Stimulated activated memory B cell treated with anti-CD40 and anti-IgM and Interleukin-4, amounts not matched to agents 10 μg/mL and 1 μg/mL and 100 μg/mL, for 72 hours (primary cell): ENCODE results near the gene FAAH.

Experiments
- ATAC-seq: fragments of 150-1000 bp; cut with Tn5 transposase; 2 replicates; pipeline ENCODE4 v1.10.0; 2021
- H3K27ac Mint-ChIP-seq: one replicate; pipeline ENCODE4 v1.8.0; 2022; ENCODE audit warnings: mild to moderate bottlenecking, mixed read lengths
- H3K27me3 Mint-ChIP-seq: one replicate; pipeline ENCODE4 v1.8.0; 2022; ENCODE audit warnings: mixed read lengths
- H3K36me3 Mint-ChIP-seq: one replicate; pipeline ENCODE4 v1.8.0; 2022; ENCODE audit warnings: mixed read lengths
- H3K4me1 Mint-ChIP-seq: one replicate; pipeline ENCODE4 v1.8.0; 2022; ENCODE audit warnings: mixed read lengths
- H3K4me3 Mint-ChIP-seq: one replicate; pipeline ENCODE4 v1.8.0; 2022; ENCODE audit warnings: mild to moderate bottlenecking, moderate library complexity, mixed read lengths
- H3K9me3 Mint-ChIP-seq: one replicate; pipeline ENCODE4 v1.8.0; 2022; ENCODE audit warnings: mixed read lengths

The FAAH gene

DNA sequence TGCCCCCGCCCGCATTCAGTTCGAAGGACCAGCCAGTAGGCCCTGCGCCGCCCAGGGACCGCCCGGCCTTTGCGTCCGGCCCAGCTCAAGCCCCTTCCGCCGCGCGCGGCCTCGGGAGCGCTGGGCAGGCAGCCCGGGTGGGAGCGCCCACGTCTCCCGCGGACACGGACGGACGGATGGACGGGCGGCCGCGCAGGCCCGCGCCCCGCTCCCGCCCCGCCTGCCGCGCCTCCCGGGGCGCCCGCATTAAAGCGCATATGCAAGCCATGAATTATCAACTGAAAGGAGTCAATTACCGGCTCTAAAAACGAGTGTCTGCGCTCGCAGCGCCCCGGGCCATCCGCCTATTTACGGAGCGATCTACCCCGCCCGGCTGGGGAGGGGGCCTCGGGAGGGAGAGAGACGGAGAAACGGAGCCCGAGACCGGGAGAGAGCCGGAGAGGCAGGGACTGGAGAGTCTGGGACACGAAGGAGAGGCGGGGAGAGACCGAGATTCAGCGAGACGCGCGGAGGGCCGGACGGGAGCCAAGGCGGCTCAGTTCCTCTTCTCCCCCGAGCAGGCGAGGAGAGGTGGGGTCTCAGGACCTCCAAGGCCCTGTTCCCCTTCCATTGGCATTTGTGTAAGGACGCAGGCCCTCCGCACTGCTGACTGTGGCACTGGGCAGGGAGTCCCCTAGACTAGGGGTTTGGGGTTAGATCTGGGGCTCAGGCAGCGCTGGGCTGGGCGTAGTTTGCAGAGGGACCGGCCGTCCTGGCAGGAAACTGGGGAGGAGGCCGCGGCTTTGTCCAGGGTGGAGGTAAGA lies 54.2 kb downstream of the FAAH start:
- H3K27ac Mint-ChIP-seq: no peak overlapping the region
- H3K36me3 Mint-ChIP-seq: no peaks in the 10 kb centered on the region
- no peak for ATAC-seq
- no peaks in the 10 kb centered on the region for H3K9me3 Mint-ChIP-seq
- H3K27me3 Mint-ChIP-seq: peaks cover 90% of the 10 kb centered on the region
- peak overlapping the region; percentile 61 for H3K4me3 Mint-ChIP-seq
- peaks cover 24% of the 10 kb centered on the region for H3K4me1 Mint-ChIP-seq

GRCh38 chr1:46449223-46450159 lies 55.4 kb downstream of the FAAH start:
- H3K4me1 Mint-ChIP-seq: peaks cover 21% of the 10 kb centered on the region

GRCh38 chr1:46450160-46450517 lies 56.0 kb downstream of the FAAH start:
- no peak overlapping the region for H3K27ac Mint-ChIP-seq
- no peak for ATAC-seq
- H3K4me3 Mint-ChIP-seq: no peak overlapping the region
- H3K36me3 Mint-ChIP-seq: no peaks in the 10 kb centered on the region
- H3K27me3 Mint-ChIP-seq: peaks cover 97% of the 10 kb centered on the region
- H3K9me3 Mint-ChIP-seq: no peaks in the 10 kb centered on the region
- H3K4me1 Mint-ChIP-seq: peaks cover 21% of the 10 kb centered on the region

More at GRCh38 chr1:46449223-46450159, 55.4 kb downstream of the FAAH start:
- no peak for ATAC-seq
- Mint-ChIP-seq H3K4me3 (no peak overlapping the region), H3K27ac (no peak overlapping the region), H3K27me3 (peaks cover 93% of the 10 kb centered on the region), H3K36me3 (no peaks in the 10 kb centered on the region), H3K9me3 (no peaks in the 10 kb centered on the region)

GRCh38 chr1:46451948-46452930 lies 58.1 kb downstream of the FAAH start:
- no peaks in the 10 kb centered on the region for H3K9me3 Mint-ChIP-seq
- H3K4me3 Mint-ChIP-seq: no peak overlapping the region
- H3K36me3 Mint-ChIP-seq: no peaks in the 10 kb centered on the region
- peaks cover 12% of the 10 kb centered on the region for H3K4me1 Mint-ChIP-seq
- H3K27me3 Mint-ChIP-seq: peaks cover 92% of the 10 kb centered on the region
- ATAC-seq: no peak
- H3K27ac Mint-ChIP-seq: no peak overlapping the region

DNA sequence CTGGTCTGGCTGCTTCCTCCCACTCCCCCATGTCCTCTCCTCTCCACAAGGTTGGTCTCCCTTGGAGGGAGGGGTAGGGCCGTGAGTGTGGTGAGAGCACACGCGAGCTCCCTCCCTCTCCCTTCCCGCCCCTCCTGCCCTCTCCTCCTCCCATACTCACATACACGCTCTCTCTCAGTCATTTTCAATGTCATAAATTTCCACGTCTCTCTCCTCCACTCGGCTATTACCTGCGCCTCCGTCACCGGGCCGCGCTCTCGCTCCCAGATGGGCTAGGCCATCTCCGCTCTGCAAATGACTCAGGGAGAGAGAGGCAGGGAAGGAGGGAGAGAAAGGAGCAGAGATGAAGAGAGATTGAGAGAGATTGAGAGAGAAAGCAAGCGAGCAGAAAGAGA lies 58.8 kb downstream of the FAAH start:
- Mint-ChIP-seq H3K4me3 (no peak overlapping the region), H3K4me1 (peaks cover 7% of the 10 kb centered on the region), H3K9me3 (no peaks in the 10 kb centered on the region), H3K27ac (no peak overlapping the region), H3K36me3 (no peaks in the 10 kb centered on the region), H3K27me3 (peaks cover 85% of the 10 kb centered on the region)
- ATAC-seq: no peak

DNA sequence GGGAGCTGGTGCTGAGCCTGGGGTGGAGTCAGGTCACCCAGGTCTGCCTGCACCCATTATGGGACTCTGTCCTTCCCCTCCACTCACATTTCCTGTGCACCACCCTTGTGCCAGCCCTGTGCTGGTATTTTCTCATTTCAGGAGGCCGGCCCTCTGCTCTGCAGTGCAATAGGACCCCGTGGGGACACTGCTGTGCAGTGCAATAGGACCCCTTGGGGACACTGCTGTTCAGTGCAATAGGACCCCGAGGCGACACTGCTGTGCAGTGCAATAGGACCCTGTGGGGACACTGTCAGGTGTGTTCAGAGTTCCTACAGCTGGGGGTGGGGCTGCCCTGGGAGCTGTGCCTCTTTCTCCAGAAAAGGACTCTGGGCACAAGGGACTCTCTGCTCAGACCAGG lies 59.3 kb downstream of the FAAH start:
- Mint-ChIP-seq H3K4me1 (peaks cover 4% of the 10 kb centered on the region), H3K9me3 (no peaks in the 10 kb centered on the region), H3K27me3 (peaks cover 82% of the 10 kb centered on the region), H3K4me3 (no peak overlapping the region), H3K36me3 (no peaks in the 10 kb centered on the region), H3K27ac (no peak overlapping the region)
- ATAC-seq: peak; percentile 5

GRCh38 chr1:46455951-46456350 lies 61.8 kb downstream of the FAAH start:
- H3K27me3 Mint-ChIP-seq: peaks cover 83% of the 10 kb centered on the region

DNA sequence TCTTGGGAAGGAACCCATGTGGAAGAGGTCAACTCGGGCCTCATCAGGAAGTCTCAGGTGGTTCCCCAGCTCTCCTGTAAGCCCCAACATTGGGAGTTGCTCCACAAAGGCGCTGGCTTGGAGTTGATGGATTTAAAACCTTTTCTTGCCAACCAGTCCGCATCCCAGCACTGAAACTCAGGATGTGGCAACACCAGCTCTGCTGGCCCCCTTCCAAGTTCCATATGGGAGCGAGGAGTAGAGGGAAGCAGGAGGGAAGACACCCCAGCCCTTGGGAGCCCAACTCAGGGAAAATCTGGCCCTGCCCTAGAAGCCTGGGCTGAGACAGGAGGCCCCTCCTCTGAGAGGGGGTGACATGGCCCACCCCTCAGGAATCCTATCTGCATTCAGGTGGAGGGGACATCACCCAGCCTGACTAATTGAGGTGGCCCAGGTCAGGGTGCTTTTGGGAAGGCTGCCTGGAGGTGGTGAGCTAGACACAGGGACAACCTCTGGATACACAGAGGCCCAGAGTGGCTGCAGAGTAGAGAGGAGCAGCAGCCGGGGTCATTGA lies 62.4 kb downstream of the FAAH start:
- Mint-ChIP-seq H3K27me3 (peaks cover 83% of the 10 kb centered on the region), H3K4me1 (no peaks in the 10 kb centered on the region), H3K27ac (no peak overlapping the region), H3K9me3 (no peaks in the 10 kb centered on the region), H3K36me3 (no peaks in the 10 kb centered on the region), H3K4me3 (no peak overlapping the region)
- ATAC-seq: no peak

More at GRCh38 chr1:46455951-46456350, 61.8 kb downstream of the FAAH start:
- H3K27ac Mint-ChIP-seq: no peak overlapping the region
- H3K4me3 Mint-ChIP-seq: no peak overlapping the region
- no peaks in the 10 kb centered on the region for H3K9me3 Mint-ChIP-seq
- ATAC-seq: no peak
- H3K4me1 Mint-ChIP-seq: no peaks in the 10 kb centered on the region
- no peaks in the 10 kb centered on the region for H3K36me3 Mint-ChIP-seq

- Mint-ChIP-seq H3K9me3 (no peaks in the 10 kb centered on the region), H3K27ac (no peak overlapping the region), H3K27me3 (peaks cover 83% of the 10 kb centered on the region), H3K4me1 (no peaks in the 10 kb centered on the region), H3K36me3 (no peaks in the 10 kb centered on the region), H3K4me3 (no peak overlapping the region)
- no peak for ATAC-seq
Measured at GRCh38 chr1:46457178-46457577, 63.1 kb downstream of the FAAH start.

GRCh38 chr1:46458190-46458589 lies 64.1 kb downstream of the FAAH start:
- H3K4me1 Mint-ChIP-seq: no peaks in the 10 kb centered on the region

GRCh38 chr1:46458846-46459245 lies 64.7 kb downstream of the FAAH start:
- Mint-ChIP-seq H3K4me1 (no peaks in the 10 kb centered on the region), H3K4me3 (no peak overlapping the region), H3K36me3 (no peaks in the 10 kb centered on the region), H3K9me3 (no peaks in the 10 kb centered on the region), H3K27me3 (peaks cover 78% of the 10 kb centered on the region), H3K27ac (no peak overlapping the region)
- no peak for ATAC-seq

More at GRCh38 chr1:46458190-46458589, 64.1 kb downstream of the FAAH start:
- Mint-ChIP-seq H3K9me3 (no peaks in the 10 kb centered on the region), H3K36me3 (no peaks in the 10 kb centered on the region), H3K27me3 (peaks cover 80% of the 10 kb centered on the region), H3K27ac (no peak overlapping the region), H3K4me3 (no peak overlapping the region)
- no peak for ATAC-seq

DNA sequence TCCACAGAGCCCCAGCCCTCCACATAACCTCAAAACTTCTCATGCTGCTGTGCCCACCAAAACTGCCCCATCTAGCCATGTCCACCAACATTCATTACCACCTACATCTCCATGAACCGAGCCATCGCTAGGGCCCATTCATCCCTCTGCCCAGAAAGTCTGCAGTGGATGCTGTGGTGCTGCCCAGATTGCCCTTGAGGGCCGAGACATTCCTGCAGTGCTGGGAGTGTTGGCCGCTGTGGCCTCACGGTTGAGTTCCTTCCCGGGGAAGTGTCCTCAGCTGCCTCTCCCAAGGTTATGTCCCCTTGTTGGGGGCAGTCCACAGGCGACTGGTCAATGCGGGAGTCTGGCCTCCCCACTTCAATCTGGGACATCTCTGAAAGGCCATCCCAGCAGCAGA lies 65.2 kb downstream of the FAAH start:
- H3K9me3 Mint-ChIP-seq: no peaks in the 10 kb centered on the region
- no peaks in the 10 kb centered on the region for H3K4me1 Mint-ChIP-seq
- no peaks in the 10 kb centered on the region for H3K36me3 Mint-ChIP-seq
- ATAC-seq: no peak
- H3K4me3 Mint-ChIP-seq: no peak overlapping the region
- peaks cover 78% of the 10 kb centered on the region for H3K27me3 Mint-ChIP-seq
- no peak overlapping the region for H3K27ac Mint-ChIP-seq

DNA sequence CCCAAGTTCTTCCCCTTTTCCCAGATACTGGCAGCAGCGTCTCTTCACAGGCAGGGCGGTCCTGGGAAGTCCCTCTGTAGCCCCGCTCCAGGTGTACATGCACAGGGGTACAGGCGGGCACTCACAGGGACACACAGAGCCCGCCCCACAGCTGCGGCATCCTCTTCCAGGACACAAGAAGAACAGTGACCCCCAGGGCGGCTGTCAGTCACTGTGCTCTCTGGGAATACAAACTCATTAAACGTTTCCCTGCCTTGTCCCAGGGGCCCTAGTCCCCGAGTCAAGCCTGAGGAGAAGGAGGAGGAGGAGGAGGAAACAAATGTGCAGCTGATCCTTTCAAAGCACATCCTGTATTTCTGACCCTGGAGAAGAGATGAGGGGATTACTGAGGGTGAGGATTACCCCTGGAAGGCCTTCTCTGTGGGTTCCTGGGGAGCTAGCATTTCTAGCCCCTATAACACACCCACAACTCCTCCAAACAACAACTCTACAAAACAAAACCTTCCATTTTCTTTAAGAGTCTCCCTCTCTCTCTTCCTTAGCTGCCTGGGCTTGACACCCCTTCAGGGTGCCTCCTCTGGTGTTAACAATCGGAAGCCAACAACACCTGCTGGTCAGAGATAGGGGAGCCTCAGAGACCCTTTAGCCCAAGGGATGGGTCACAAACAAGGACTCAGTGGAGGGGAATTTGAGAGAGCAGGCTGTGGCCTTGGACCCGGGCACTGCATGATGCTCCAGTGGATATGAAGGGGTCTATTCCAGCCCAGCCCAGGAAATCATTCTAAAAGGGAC lies 67.1 kb downstream of the FAAH start:
- no peaks in the 10 kb centered on the region for H3K9me3 Mint-ChIP-seq
- H3K36me3 Mint-ChIP-seq: no peaks in the 10 kb centered on the region
- peaks cover 5% of the 10 kb centered on the region for H3K4me1 Mint-ChIP-seq
- no peak overlapping the region for H3K4me3 Mint-ChIP-seq
- no peak overlapping the region for H3K27ac Mint-ChIP-seq
- ATAC-seq: no peak
- H3K27me3 Mint-ChIP-seq: peaks cover 73% of the 10 kb centered on the region
